ENCODE data around the gene ADCYAP1R1.

GRCh38 chr7:31079824-31080511 lies 27.9 kb downstream of the ADCYAP1R1 start:
- TF ChIP-seq, protein P1, sequence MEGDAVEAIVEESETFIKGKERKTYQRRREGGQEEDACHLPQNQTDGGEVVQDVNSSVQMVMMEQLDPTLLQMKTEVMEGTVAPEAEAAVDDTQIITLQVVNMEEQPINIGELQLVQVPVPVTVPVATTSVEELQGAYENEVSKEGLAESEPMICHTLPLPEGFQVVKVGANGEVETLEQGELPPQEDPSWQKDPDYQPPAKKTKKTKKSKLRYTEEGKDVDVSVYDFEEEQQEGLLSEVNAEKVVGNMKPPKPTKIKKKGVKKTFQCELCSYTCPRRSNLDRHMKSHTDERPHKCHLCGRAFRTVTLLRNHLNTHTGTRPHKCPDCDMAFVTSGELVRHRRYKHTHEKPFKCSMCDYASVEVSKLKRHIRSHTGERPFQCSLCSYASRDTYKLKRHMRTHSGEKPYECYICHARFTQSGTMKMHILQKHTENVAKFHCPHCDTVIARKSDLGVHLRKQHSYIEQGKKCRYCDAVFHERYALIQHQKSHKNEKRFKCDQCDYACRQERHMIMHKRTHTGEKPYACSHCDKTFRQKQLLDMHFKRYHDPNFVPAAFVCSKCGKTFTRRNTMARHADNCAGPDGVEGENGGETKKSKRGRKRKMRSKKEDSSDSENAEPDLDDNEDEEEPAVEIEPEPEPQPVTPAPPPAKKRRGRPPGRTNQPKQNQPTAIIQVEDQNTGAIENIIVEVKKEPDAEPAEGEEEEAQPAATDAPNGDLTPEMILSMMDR (IDR thresholded peaks at IDR 0.05) = no peak
- TF ChIP-seq EZH2 (IDR thresholded peaks at IDR 0.05; ENCODE audit: borderline replicate concordance, insufficient read depth, low read depth, low read length, poor library complexity, severe bottlenecking) = no peak
